ENCODE data around the gene GRIK5.

Gene GRIK5

DNA sequence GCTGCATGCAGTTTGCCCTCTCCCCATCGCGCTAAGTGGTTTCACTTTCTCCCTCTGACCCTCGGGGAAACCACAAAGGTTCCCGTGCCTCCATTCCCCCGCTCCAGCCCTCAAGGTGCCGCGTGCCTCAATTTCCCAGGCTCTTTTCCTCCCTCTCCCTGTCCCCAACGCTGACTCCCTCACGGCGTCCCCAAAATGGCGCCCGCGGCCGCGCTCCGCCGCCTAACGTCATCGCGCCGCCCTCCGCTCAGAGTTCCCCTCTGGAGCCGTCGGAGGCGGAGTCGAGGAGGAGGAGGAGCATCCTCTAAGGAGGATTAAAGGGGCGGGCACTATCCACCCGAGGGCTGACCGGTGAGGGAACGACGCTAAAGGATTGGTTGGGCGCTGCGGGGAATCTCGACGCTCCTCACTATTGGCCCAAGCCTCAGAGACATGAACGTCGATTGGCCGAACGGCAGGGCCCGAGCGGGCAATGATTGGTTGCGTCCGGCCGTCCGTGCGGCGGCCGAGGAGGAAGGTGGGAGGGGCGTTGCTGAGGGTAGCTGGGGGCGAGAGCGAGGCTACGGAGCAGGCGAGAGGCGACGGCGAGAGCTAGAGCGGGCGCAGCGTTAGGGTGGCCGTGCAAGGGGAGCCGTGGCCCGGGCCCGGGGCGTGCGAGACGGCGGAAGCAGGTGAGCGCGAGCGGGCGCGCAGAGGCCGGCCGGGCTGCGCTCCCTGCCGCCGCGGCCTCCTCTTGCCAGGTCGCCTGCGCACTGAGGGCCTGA, 5.8 kb upstream of the GRIK5 start, which contains the start of gene ZNF574:
Gene ZNF574, plus strand, starts transcription at position 551 of the 764 bp plus-strand sequence. CDS start 2,441 bp downstream, outside the sequence.
- peak; percentile 95 to 98 for DNase-seq

DNA sequence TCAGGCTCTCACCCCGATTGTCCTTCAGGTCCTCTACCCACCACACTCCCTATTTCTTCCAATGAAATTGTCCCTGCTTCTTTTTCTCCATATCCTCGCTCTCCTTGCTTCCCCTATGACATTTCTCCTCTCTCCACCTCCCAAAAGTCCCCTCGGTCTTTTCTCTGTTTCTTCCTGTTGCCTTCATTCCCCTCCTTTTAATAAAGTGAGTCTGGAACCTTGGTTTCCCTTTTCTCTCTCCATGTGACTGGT, 5.3 kb upstream of the GRIK5 start:
- no peak for DNase-seq

GRCh38 chr19:42074513-42075363, 4.7 kb upstream of the GRIK5 start:
- DNase-seq, result no peak

DNA sequence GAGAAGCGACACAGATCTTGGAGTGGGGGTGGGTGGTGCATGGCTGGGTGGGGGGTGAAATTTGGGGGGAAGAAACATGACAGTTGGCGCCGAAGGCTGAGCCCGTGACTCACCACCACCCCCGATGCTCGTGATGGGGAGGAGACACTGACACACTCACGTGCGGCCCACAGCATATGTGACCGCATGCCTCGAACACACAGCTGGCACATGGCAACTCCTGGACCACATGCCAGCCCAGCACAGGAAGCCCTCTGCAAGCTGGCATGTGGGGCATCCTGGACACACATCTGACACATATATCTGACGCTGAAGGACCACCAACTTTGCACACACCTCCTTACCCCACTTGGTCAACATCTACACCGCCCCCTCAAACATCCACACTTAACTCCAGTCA, 1.2 kb upstream of the GRIK5 start:
- no peak for DNase-seq

GRCh38 chr19:42068756-42069571, 1.0 kb downstream of the GRIK5 start:
- no peak for DNase-seq

- DNase-seq, result no peak
These were observed 1.6 kb downstream of the GRIK5 start for GRCh38 chr19:42068361-42068755.

- no peak for DNase-seq
These were observed 2.6 kb downstream of the GRIK5 start for GRCh38 chr19:42067315-42067888.

DNA sequence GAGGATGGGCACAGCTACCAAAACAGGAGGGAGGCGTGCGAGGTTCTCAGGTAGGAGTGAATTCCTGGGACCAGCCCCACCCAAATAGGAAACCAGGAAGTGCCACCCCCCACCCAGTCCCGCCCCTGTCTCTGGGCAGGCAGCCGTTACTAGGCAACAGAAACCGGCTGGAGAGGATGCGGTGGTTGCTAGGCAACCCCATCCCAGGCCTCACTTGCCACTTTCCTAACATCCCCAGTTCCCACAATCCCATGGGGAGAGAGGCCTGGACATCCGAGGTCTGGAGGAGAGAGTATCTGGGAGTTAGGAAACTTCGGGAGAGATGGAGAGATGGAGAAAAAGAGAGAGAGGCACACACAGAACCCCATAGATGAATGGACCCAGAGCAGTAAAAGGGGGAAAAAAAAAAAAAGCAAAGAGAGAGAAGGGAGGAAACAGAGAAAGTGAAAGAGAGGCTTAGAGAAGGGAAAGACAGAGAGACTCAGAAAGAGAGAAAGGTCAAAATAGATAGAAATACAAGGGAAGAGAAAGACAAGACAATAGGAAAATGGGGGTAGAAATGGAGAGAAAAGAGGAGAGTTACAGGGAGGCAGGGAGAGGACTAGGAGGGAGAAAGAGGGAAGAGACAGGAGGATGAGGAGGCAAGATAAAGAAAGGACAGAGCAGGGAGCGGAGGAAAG, 3.8 kb downstream of the GRIK5 start:
- no peak for DNase-seq

- no peak for DNase-seq
These were observed 4.5 kb downstream of the GRIK5 start for GRCh38 chr19:42065511-42065910.

DNA sequence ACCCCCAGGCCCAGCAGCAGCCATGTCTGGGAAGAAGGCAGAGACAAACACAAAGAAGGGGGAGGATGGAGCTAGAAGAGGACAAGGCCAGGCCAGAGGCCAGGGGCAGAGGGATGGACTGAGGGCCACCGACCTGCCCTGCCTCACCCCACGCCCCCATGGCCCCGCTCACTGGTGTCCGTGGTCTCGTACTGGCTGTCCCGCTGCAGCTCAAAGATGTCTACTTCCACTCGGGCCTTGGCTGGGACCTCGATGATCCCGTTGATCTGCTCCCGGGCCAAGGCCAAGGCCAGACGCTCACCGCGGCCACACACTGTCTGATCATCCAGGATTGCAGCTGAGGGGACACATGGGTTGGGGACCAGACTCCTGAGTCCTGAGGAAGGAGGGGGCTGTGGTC, 5.0 kb downstream of the GRIK5 start:
- DNase-seq, result no peak

GRCh38 chr19:42064432-42064831, 5.6 kb downstream of the GRIK5 start:
- DNase-seq, result no peak

- DNase-seq, result no peak
These were observed 7.6 kb downstream of the GRIK5 start for GRCh38 chr19:42062381-42062780.

DNA sequence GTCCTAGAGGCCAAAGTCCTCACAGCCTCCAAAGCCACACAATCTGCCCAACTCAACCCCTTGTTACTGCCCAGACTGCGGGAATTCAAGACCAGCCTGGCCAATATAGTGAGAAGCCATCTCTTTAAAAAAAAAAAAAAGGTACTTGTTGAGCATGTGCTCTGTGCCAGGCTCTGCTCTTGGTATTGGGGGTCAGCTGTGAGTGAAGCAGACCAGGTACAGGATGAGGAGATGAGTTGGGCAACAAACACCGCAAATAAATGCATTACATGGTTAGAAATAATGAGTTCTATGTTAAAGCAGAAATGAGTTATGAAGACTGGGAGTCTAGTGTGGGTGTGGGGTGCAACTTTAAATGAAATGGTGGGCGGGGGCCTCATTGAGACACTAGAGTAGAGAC, 9.9 kb downstream of the GRIK5 start:
- DNase-seq, result no peak

DNA sequence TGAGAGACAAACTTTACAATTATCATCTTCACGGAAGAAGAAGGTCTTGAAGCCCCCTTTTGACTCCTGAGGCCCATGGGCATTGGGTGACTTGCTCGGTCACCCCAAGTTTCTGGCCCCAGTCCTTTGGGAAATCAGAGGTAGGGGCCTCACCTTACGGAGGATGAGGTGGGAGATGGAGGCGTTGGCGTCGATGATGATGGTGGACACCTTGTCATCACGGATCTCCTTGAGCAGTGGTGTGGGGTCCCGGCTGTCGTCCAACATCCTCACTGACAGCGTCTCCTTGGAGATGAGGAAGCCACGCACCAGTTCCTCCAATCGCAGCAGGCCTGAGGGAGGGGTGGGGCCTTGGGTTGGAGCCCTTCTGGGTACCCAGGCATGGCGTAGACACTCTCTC, 10.8 kb downstream of the GRIK5 start:
- DNase-seq, result no peak

- no peak for DNase-seq
These were observed 12.2 kb downstream of the GRIK5 start for GRCh38 chr19:42057846-42058245.

- DNase-seq, result no peak
These were observed 15.8 kb downstream of the GRIK5 start for GRCh38 chr19:42054205-42054604.

DNA sequence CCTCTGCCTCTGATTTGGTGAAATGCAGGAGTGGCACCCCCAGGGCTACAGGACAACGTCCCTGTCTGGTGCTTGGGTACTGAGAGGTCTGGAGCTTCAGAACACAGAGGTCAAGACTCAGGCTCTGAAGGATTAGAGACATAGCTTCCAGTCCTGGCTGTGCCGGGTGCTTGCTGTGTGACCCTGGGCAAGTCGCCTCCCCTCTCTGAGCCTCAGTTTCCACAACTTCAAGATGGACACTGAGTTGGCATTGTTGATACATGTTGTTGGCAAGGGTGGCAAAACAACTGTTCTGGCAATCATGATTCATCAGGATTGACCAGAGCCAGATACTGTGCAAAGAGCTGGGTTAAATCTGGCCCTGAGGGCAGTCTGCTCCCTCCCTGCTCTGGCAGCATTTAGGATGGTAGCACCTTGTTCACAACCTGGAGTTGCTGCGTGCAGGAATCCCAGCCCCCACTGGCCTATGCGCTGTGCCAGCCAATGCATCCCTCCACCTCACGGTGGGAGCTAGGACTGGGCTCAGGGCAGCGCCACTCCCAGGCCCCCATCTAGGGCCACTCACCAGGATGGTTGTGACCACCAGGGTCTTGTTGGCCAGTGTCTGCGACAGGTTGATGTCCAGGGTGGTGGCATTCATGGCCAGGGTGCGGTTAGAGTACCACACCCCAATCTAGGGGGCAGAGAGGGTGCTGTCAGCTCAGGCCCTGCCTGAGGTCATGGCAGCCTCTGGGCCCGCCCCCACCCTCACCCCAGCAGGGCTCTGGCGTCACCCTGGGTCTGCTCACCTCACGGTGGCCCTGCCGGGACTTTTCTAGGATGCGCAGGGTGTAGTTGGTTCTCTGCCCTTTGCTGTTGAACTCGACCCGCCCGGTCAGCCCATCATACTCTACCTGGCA, 16.7 kb downstream of the GRIK5 start:
- no peak for DNase-seq

DNA sequence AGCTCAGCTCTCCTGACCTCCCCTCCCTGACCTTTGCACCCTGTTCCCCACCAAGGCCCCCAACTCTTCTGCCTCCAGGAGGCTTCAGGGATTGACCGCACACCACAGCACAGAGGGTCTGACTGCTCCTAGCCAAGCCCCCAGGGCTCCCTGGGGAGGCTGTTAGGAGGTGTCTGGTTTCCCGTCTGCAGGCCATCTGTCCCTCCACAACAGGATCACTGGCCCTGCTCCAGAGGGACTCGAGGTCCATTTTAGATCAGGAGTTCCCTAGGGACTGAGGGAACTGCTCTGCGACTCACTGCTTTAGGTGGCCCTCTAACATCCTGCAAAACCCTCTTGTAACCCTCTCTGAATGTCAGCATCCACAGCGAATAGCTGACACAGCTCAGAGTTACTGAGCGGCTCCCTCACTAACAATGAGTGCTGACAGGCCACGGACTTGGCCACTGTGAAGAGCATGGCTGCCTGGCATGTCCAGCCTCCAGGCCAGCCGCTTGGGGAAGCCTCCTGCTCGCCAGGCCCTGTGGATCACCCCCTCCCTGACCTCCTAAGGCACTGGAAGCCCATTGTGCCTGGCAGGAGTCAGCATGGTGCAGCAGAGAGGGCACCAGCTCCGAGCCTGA, 17.7 kb downstream of the GRIK5 start:
- no peak for DNase-seq

- no peak for DNase-seq
These were observed 18.6 kb downstream of the GRIK5 start for GRCh38 chr19:42051166-42052115.

GRCh38 chr19:42048992-42049391, 21.0 kb downstream of the GRIK5 start:
- peak in 1 of 2 experiments; percentile 14 for DNase-seq
